Stimulated activated CD8-positive, alpha-beta memory T cell treated with anti-CD3 and anti-CD28 coated beads, Interleukin-4, amount 100 ng/mL, for 4 hours (primary cell): ENCODE measurements around the gene PPP1R37.

ENCODE experiments used
- DNase-seq, 2 donors: peaks; one replicate each; pipeline ENCODE4 v3.0.0-alpha.2; 2020; ENCODE audit warnings: low read depth in 2 of 2, low spot score in 1 of 2

PPP1R37 gene

DNA sequence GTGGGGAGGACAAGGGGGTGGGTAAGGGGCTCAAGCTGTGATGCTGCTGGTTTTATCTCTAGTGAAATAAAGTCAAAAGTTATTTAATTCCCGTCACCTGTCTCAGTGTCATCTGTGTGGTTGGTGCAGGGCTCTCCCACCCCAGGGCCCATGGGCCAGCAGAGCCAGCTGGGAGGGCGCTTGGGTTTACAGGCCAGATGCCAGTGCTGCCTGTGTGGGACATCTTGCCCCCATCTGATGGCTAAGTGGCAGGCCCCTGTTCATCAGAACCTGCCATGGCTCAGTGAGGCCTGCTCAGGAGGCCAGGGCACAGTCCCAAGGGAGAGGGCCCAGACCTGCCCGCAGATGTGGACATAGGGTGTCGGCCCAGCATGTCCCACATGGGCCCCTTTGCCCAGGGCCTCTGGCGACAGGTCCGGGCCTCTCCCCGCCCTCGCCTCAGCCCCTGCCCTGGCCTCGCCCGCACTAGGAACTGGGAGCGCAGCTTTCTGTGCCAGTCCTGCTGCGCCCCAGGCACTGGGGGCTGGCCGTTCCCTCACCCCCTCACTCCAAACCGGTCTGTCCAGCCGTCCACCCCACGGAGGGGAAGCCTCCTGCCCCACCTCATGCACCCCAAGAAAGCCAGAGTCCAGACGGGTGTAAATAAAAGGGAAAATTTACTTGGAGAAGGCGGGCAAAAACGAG, 22.0 kb upstream of the PPP1R37 start:
- DNase-seq, result no peak

DNA sequence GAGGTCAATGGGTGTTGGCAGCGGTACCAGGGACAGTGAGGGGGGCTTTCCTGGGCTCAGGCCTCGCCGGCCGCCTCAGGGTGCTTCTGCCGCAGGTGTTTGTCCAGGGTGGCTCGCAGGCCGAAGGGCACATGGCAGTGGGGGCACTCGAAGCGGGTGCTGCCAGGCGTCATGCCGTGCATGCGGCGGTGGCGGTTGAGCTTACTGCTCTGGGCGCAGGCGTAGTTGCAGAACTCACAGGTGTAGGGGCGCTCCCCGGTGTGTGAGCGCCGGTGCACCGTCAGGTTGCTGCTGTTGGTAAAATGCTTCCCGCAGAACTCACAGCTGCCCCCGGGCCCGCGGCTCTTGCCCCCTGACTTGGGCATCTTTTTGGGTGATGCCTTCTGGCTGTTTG, 21.4 kb upstream of the PPP1R37 start:
- DNase-seq, result no peak

DNA sequence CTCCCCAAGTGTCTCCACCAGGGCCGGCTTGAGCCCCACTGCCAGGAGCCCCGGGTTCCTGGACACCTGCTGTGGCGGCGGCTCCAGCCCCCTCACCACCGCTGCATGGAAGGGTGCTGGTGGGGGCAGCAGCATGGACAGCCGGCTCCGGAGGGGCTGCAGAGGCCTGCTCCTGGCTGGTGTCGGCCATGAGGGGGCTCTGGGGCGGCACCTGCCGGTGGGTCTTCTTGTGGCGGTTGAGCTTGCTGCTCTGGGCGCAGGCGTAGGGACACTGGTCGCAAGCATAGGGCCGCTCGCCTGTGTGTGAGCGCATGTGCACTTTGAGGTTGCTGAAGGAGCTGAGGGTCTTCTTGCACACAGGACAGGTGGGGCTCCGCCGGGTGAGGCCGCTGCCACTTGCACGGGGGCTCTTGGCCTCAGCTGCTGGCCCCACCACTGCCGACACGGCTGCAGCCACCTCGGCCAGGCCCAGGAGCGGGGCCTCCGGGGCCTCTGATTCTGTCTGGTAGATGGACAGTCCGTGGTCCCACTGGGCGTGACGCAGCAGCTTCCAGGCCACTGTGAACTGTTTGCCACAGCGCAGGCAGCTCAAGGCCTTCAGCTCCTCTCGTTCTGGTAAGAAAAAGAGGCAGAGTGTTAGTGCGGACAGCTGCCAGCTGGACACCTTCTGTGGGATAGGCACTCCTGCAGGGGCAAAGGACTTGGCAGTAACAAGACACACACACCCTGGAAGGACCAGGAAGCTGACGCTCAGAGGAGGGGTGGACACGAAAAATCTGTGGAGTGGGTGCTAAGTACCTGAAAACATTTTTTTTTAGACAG, 20.8 kb upstream of the PPP1R37 start:
- no peak for DNase-seq

DNA sequence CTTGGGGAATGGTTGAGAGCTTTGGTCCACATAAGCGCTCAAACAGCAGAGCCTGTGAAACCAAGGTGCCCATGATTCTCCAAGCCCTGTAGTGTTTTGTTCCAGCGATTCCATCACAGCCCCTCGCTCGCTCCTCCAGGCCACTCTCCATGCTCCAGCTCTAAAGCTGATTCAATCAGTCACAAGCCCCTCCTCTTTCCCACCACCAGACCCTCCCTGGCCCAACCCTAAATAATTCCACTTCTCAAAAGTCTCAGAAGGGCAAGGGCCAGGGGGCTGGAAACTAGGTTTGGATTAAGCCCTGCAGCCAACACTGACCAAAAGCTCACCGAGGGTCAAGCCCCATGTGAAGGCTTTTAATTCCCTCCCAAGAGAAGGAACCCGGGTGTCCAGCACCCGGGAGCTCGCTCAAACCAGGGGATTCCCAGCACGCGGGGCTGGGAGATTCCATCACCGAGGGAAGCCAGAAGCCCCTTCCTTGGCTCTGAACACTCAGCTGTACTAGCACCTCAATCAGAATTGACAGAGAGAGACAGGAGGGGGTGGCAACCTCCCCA, 18.2 kb upstream of the PPP1R37 start:
- no peak for DNase-seq

DNA sequence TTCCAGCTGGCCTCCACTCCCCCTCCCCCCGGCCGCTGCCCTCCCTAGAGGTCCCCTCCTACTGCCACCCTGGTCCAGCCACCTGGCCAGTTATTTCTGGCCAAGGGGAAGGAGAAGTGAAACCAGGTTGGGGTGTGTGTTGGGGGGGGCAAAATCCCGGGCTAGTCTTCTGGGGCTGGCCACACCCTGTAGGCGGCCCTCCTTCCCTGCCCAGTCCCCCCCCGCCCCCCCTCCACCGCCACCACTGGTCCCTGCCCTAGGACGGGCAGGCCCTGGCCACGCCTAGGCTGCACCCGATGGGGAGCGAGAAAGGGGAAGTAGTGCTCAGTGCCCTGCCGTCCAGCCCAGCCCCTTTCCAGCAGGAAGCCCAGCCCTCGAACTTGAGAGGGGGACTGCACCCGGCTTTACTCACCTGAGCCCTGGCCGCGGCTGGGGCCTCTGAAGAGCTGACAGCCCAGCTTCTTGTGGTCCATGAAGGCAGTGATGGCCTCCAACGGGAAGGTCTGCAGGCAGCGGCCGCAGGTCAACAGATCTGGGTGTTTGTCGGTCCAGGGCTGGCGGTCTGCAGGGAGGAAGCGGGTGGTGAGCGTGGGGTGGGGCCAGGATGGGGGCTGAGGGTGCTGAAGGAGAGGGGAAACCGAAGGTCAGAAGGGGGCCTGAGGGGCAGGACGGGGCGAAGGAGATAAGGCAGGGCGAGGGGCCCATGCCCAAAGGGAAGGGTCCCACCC, 17.5 kb upstream of the PPP1R37 start:
- no peak for DNase-seq

DNA sequence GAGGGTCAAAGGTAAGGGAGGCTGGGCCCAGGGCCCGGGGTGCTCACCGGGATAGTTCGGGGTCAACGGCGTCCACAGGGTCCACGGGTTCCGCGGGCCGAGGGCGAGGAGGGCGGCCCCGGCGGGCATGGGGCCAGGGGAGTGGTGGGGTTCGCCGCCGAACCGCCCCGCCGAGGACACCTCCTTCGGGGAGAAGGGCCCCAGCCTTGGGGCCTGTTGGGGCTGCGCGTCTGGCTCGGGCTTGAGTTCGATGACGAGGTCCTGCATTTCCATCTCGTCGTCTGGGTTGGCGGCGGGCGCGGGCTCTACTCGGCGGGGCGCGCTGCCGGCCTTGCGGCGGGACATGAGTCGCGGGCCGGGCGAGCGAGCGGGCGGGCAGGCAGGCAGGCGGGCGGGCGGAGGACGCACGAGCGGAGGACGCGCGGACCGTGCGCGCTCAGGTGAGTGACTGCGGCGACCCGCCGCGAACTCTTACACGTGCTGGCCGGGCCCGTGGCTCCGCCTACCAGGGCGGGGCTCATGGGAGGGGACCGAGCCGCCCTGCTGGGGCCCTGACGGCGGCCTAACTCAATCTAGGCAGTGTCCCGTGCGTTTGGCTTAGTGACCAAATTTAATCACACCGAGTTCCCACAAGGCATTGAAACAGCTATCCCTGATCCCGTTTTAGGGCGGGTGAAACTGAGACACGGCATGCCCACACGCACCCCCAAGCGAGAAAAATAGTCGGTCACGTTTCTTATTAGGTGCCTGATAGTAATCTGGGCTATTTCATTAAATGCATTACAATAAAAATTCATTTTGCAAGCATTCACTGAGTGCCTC, 16.7 kb upstream of the PPP1R37 start, which contains the start of gene ZNF296:
ZNF296 (minus strand) TSS at position 450 of the 822 bp plus-strand sequence; CDS start at position 345, 105 bp downstream.
- peak; percentile 33 to 64 for DNase-seq

DNA sequence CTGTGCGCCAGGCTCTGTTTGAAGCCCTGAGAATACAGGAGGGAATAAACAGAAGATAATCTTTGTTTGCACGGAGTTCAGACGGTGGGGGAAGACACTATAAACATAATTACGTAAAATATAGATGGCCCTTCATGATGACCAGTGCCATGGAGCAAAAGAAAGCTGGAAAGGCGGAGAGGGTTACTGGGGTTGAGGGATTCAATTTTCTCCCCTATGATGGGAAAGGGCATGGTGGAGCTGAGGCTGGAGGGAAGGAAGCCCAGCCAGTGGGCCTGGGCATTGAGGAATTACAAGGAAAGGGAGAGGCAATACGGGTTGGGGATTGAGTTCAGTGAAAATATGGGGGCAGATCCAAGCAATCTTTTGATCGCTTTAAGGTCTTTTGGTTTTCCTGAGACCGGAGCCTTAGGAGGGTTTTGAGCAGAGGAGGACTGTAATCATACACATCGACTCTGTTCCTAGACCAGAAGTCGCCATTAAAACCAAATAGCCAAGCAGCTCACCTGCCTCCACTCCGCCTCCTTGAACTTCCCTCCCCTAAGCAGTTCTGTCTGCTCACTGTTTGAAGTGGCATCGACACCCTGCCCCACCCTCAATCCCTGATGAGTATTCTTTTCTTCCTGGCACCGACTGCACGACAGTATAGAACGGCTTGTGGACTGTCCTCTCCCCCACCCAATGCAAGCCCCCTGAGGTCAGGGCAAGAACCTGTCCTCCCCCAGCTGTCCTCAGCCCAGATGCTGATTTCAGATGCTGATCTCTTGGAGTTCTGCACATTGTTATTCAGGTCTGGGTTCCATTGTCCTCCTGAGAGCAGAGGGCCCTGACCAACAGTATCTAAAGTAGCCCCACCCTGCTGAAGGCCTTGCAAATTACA, 15.9 kb upstream of the PPP1R37 start:
- no peak for DNase-seq

DNA sequence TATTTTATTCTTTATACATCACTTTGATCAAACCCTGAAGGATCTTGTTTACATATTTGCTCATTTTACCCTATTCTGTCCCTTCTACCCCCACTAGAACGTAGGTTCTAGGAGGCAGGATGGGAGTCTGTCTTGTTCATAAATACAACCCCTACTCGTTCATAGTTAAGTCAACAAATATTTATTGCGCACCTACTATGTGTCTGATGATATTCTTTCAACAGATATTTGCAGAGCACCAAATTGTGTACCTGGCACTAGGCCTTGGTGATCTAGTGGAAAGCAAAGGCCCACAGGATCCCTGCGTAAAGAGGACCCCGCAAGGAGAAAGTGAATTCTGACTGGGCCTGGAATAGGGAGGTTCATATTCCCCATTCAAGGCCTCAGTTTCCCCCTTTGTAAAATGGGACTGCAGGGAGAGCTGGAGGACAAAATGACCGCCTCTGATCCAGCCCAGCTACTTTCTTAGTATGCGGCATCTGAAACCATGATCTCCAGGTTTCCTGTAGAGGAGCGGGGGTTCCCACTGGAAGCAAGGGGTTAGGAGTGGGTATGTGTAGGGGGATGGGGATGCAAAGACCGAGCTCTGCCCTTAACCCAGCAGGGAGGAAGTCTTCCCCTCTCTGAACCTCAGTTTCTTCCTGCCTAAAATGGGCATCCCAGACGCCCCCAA, 14.5 kb upstream of the PPP1R37 start:
- DNase-seq, result no peak

DNA sequence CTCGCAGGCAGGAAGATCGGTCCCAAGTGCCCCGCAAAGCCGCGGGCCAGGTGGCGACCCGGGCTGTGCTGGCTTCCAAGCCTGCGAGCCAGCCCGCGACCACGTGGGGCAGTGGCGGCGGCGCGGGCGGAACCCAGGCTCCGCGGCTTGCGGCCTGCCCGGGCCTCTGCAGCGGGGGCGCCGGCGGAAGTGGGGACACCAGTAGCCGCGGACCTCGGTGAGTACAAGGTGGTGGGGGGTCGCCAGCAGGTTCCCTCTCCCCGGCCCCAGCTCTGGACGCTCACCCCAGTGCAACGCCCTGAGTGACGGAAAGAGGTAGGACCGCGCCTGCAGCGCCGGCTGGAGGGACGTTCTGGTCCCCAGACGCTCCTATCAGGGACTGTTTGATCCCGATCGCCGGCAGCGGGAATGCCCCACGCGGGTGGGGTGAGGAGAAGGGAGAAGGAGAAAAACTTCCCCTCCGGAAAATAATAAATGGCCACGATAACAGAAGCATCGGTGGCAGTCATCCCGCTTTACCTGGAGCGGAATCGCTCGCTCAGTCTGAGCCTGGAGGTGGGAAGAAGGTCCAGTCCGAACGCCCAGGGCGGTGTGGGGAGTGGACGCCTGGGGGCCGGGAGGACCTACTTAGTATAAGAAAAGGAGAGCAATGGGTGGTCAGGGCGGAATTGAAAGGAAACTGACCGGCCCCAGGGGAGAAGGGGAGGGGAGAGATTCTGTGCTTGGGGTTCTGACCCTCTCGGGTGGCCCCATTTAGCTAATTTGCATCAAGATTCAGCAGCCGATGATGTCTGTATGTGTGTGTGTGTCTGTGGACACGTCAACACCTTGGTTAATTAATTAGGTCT, 13.7 kb upstream of the PPP1R37 start, which contains the start of gene GEMIN7:
GEMIN7 (plus strand) TSS at position 198 of the 848 bp plus-strand sequence. CDS start 10,855 bp downstream, outside the sequence.
- peak; percentile 54 for DNase-seq

DNA sequence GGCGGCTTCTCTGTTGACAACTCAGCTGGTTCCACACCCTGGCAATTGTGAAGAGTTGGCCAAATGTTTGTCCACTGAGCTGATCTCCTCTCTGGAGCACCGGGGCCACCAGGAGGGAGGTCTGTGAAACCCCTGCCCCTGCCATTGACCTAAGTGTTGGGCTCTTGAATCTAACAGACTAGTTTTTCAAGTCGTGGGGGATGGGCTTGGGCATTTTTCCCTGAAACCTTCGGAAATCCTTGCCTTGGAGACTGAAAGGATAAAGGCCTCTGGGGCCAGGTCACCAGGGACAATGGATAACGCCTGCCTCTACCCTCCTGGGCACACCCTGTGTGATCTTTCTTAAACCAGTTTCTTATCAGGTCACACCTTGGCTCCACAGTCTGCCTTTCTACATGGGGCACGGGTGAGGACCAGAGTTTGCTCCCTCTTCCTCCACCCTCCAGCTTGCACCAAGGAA, 13.0 kb upstream of the PPP1R37 start:
- no peak for DNase-seq

DNA sequence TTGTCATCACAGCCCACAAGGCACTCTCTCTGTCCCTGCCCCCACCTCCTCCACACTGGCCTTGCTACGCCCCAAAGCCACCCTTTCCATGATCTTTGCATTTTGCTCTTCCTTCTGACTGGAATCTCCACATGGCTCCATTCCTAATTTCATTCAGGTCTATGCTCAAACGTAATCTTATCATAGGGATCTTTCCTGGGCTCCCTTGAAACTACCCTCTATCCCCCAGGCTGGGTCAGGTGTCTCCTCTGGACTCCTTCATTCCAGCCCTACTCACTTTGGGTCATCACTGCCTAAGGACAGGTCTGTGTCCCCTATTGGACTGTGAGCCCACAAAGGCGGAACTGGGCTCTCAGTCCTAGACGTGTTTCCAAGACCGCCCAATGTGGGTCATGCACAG, 10.8 kb upstream of the PPP1R37 start:
- DNase-seq, result no peak

DNA sequence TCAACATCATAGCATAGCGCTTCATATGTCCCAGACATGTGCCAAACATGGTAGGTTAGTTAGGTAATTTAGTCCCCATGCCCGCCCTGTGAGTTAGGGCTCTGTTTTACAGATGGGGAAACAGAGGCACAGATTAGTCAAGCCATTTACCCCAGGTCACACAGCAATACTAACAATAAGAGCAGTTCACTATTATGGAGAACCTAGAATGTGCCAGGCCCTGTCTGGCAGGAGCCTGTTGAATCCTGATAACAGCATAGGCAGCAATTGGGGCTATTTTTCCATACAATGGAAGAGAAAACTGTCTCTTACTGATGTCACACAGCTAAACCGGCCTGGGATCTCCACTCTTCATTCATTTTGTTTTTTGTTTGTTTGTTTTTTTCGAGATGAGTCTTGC, 6.5 kb upstream of the PPP1R37 start:
- no peak for DNase-seq

DNA sequence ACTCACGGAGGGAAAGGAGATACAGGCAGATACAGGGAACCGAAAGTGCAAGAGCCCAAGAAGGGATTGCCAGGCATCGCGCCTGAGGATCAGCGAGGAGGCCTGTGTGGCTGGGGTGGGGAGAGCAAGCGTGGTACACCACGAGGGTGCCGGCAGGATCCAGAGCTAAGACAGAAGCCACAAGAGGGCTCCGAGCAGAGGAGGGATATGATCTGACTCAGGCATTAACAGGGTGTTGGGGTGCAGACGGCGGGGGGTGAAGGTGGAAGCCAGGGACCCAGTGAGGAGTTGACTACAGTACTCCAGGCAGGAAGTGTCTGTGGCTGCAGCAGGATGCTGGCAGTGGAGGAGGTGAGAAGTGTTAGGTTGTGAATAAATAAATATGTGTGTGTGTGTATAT, 5.4 kb upstream of the PPP1R37 start:
- DNase-seq, result peak in 1 of 2 donors; percentile 50

DNA sequence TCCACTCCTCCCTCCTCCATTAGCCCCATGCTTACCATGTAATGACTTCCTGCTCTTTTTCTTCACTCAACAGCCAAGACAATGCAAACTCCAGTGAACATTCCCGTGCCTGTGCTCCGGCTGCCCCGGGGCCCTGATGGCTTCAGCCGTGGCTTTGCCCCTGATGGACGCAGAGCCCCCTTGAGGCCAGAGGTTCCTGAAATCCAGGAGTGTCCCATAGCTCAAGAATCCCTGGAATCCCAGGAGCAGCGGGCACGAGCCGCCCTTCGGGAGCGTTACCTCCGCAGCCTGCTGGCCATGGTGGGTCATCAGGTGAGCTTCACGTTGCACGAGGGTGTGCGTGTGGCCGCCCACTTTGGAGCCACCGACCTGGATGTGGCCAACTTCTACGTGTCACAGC, 2.9 kb upstream of the PPP1R37 start:
- no peak for DNase-seq

DNA sequence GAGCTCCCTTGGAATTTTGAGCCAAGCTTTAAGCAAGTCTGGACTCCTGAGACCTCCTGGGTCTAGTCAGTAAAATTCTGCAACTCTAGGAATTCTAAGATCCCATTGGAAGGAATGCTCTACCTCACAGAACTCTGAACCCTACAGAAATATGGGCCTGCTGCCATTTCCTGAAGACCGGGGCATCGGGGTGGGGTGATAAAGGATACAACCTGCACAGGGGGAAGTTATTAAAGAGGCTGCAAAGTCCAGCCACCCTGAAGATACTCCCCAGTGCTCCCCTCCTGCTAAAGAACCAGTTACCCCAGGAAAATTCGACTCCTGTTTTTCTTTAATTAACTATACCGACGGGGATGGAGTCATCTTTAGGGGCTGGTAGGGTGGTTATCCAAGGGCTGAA, 2.4 kb upstream of the PPP1R37 start:
- no peak for DNase-seq

DNA sequence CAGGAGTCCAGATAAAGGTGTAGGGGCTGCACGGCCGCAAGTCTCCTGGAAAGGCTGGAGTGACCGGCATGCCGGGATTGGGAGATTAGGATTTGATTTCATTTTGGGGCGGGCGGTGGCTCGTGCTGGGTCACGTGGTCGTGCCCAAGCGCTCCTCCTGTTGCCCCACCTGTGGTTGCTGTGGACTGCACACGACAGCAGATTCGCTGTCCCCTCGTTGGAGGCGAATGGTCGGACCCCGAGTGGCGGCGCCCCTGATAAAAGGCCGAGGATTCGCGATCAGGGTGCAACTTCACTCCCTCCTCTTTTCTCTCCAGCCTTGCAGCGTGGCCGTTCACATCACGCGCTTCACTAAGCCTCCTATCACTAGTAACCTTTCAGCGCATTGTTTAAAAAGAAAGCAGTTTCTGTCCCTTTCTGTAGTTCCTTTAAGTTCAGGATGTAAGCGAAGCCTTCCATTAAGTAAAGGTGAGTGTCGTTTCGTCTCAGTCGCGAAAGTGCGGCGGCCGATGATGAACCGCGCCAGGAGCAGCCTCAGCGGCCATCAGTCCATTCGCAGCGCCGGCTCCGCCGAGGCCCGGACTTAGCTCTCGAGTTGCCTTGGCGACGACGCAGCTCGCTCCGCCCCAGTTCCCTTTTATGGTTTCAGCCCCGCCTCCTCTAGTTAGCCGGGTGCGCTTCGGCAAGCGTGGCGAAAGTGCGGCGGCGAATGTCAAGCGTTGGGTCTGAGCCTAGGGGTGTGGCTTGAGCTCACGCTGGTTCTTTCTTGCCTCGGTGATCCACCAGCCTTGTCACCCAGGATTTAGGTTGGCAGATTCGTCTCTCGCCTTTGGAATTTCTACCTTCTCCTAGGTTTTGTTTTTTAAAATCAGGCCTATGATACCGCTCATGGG, 1.7 kb upstream of the PPP1R37 start:
- DNase-seq, result peak; percentile 93 to 97

DNA sequence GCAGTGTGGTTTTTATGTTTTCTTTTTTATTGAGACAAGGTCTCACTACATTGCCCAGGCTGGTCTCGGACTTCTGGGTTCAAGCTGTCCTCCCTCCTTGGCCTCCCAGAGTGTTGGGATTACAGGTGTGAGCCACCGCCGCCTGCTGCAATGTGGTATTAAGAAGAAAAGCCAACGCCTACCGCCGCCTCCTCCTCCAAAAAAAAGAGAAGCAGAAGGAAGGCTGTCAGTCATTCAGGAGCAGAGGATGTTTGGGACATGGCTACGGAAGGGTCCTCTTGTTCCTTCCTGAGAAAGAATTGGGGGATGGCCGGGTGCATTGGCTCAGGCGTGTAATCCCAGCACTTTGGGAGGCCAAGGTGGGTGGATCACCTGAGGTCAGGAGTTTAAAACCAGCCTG, 1.2 kb downstream of the PPP1R37 start:
- DNase-seq, result no peak
